GM18517 (cell line): ENCODE results near the gene NAV3.
A peak's percentile ranks its signal among the peaks of the same experiment; 100 is the strongest.
"Not testable (repeated sequence)": the region's sequence is repeated elsewhere in the genome, so short reads cannot be mapped to it uniquely, and the experiment has no call there.

ENCODE experiments used
- ATAC-seq: cut with Tn5 transposase; IDR thresholded peaks from one replicate; pipeline ENCODE4 v1.9.1; 2021; ENCODE audit warnings: mild to moderate bottlenecking, moderate library complexity; ENCODE audit not compliant: unreplicated experiment

Gene NAV3

GRCh38 chr12:78229591-78230101 lies 399.0 kb downstream of the NAV3 start:
- ATAC-seq = peak; percentile 98

GRCh38 chr12:78232756-78233155 lies 402.1 kb downstream of the NAV3 start:
- no peak for ATAC-seq

GRCh38 chr12:78236264-78236663 lies 405.6 kb downstream of the NAV3 start:
- ATAC-seq = no peak

- no peak for ATAC-seq
Measured at GRCh38 chr12:78239544-78239943, 408.9 kb downstream of the NAV3 start.

- ATAC-seq = no peak
Measured at GRCh38 chr12:78240827-78241226, 410.1 kb downstream of the NAV3 start.

- no peak for ATAC-seq
Measured at GRCh38 chr12:78241446-78241845, 410.8 kb downstream of the NAV3 start.

GRCh38 chr12:78244916-78245507 lies 414.3 kb downstream of the NAV3 start:
- ATAC-seq = no peak

- ATAC-seq = no peak
Measured at GRCh38 chr12:78248321-78248720, 417.6 kb downstream of the NAV3 start.

GRCh38 chr12:78249578-78249977 lies 418.9 kb downstream of the NAV3 start:
- ATAC-seq = no peak

GRCh38 chr12:78257662-78258061 lies 427.0 kb downstream of the NAV3 start:
- ATAC-seq = not testable (repeated sequence)

- ATAC-seq = no peak
Measured at GRCh38 chr12:78260976-78261375, 430.3 kb downstream of the NAV3 start.

GRCh38 chr12:78261901-78262300 lies 431.2 kb downstream of the NAV3 start:
- no peak for ATAC-seq
